ENCODE data around the gene ISYNA1. TPM values are rescaled to one million over a fixed set of nuclear protein-coding genes. Genes with fewer than 3 reads are reported as not detected.

Gene ISYNA1
- total RNA-seq, 1 donor from 2014 or later: 62.8 TPM

Small RNAs within 50 kb of the gene (small RNA-seq; reads per million reads assigned to genes)
- gene MIR3189: not detected

Other genes with a start within 250 kb of the ISYNA1 start
- 4.5 TPM for gene MPV17L2, start 244.9 kb downstream of the ISYNA1 start, total RNA-seq
- 42.0 TPM for gene RAB3A, start 234.1 kb downstream of the ISYNA1 start, total RNA-seq
- gene PDE4C, start 211.7 kb downstream of the ISYNA1 start, total RNA-seq: 1.2 TPM
- gene IQCN, start 163.7 kb downstream of the ISYNA1 start, total RNA-seq: 0.41 TPM
- gene JUND, start 156.5 kb downstream of the ISYNA1 start, total RNA-seq: 35.5 TPM
- 80.3 TPM for gene LSM4, start 115.1 kb downstream of the ISYNA1 start, total RNA-seq
- 18.3 TPM for gene PGPEP1, start 97.5 kb downstream of the ISYNA1 start, total RNA-seq
- not detected for gene GDF15, start 52.0 kb downstream of the ISYNA1 start, total RNA-seq
- 0.41 TPM for gene LRRC25, start 40.5 kb downstream of the ISYNA1 start, total RNA-seq
- 69.3 TPM for gene SSBP4, start 18.7 kb downstream of the ISYNA1 start, total RNA-seq
- 7.7 TPM for gene ELL, start 83.9 kb upstream of the ISYNA1 start, total RNA-seq
- 178 TPM for gene FKBP8, start 105.4 kb upstream of the ISYNA1 start, total RNA-seq
- gene KXD1, start 119.7 kb upstream of the ISYNA1 start, total RNA-seq: 14.7 TPM
- 742 TPM for gene UBA52, start 133.7 kb upstream of the ISYNA1 start, total RNA-seq
- 17.1 TPM for gene REX1BD, start 150.7 kb upstream of the ISYNA1 start, total RNA-seq
- gene CRLF1, start 168.7 kb upstream of the ISYNA1 start, total RNA-seq: 2.4 TPM
- 34.2 TPM for gene TMEM59L, start 174.7 kb upstream of the ISYNA1 start, total RNA-seq
- 5.7 TPM for gene KLHL26, start 198.9 kb upstream of the ISYNA1 start, total RNA-seq
- 7.3 TPM for gene CRTC1, start 245.5 kb upstream of the ISYNA1 start, total RNA-seq